IPS-18c (cell line): ENCODE measurements around the gene TRAF7.
"Not testable (repeated sequence)": the region's sequence is repeated elsewhere in the genome, so short reads cannot be mapped to it uniquely, and the experiment has no call there.

Experiments
- H3K4me3 ChIP-seq: 2 replicates; pipeline ENCODE4 v1.7.0; 2013; ENCODE audit warnings: low read depth, mild to moderate bottlenecking, low read length, moderate library complexity; ENCODE audit not compliant: insufficient read depth
- H3K9me3 ChIP-seq: one replicate; pipeline ENCODE4 v1.6.1; 2013; ENCODE audit warnings: mild to moderate bottlenecking, low read length, moderate library complexity; ENCODE audit not compliant: control insufficient read depth, insufficient read depth

Gene TRAF7

DNA sequence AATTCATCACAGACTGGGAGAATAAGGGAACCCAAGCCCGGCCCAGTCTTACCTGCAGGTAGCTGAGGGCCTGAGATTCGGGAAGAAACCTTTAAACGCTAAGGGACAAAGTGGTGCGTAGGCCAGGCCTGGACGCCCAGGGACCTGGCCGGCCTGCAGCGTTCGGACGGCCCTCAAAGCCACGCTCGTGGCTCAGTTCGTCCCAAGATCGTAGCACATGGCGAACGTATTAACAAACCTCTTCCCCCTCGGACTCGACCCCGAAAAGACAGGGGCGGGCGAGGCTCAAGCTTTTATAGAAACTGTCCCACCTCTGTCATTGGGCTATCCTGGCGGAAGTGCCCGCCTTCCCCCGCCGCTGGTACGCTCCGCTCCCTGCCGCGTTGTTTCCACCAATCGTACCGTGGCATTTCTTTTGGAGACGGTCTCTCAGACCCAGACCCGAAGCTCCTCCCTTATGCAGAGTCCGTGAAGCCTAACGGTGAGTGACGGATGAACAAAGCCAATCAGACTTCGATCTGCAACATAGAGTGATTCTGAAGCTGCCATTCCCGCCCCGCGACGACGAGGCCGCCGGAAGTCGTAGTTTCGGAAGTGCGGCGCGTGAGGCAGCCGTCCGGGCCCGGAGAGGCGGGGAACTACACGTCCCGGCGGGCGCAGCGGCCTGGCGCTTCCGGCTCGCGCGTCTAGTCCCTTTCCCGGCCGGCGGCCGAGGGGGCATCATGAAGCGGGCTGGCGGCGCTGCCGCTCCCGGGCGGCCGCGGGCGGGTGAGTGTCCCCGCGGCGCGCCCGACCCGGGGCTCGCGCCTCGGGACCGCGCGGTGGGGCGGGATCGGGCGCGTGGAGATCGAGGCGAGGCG, at the start of gene TRAF7:
Gene TRAF7, plus strand, starts transcription at position 692 of the 860 bp plus-strand sequence. CDS start 8,139 bp downstream, outside the sequence.
- peak within 1 kb of the TSS; percentile 100 for H3K4me3 ChIP-seq

DNA sequence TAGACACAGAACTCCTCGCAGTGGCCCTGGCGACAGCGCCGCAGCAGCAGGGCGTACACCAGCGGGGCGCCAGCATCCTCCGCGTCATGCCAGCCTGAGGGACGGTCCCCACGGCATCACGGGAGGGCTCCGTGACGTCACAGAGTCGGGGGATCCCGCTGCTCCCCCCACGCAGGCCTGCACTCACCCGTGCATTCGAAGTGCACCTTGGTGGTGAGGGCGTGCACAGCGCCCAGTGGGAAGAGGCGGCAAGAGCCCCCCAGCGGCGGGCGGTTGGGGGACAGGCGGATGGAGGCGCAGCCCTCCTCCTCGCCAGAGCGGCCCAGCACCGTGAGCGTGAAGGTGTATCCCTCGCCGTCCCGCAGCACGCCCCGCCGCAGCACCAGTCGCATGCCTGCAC, 49.4 kb upstream of the TRAF7 start:
- not testable (repeated sequence) for H3K4me3 ChIP-seq

More for the DNA sequence above, at the start of gene TRAF7:
- peaks cover 4% of the 10 kb centered on the region for H3K9me3 ChIP-seq

DNA sequence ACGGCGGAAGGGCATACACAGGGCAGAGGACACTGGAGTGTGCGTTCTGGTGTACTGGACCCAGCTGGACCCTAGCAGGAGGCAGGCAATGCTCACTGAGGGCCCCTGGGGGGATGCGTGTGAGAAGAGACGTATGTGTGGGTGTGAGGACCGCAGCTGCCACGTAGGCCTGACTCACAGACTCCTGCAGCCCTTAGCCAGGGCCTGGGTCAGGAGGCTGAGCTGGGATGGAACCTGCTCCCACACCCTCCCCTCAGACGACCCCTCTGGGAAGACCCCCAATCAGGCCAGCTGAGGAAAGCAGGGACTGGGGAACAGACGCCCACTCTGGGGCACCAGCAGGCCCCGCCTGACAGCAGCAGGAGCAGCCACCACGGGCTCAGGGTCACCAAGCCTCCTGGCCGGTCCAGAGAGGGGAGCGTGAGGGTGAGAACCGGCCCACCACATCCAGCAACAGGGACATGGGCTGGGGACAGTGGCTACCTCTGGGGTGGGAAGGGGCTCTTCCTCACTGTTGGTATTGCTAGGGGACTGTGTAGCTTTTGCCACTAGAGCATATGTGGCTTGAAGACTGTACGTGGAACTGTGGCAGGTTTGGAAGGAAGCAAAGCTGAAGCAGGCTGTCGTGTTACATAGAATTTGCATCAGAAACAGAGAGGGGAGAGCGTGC, 48.3 kb upstream of the TRAF7 start:
- H3K9me3 ChIP-seq, H3K4me3 ChIP-seq: not testable (repeated sequence)

More for the DNA sequence above, 49.4 kb upstream of the TRAF7 start:
- not testable (repeated sequence) for H3K9me3 ChIP-seq

DNA sequence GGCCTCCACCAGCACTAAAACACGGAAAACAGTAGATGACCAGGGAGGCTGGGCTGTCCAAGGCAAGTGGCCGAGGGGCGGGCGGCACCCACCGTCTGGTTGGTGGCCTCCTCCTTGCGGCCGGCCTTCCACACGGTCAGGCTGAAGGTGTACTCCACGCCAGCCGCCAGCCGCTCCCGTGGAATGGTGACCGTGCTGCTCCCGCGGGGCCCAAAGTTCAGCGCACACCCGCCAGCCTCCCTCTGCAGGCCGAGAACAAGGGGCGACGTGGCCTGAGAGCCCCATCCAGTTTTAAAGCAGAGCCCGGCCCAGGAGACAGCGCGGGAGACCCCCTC, 47.8 kb upstream of the TRAF7 start:
- not testable (repeated sequence) for H3K9me3 ChIP-seq, H3K4me3 ChIP-seq

DNA sequence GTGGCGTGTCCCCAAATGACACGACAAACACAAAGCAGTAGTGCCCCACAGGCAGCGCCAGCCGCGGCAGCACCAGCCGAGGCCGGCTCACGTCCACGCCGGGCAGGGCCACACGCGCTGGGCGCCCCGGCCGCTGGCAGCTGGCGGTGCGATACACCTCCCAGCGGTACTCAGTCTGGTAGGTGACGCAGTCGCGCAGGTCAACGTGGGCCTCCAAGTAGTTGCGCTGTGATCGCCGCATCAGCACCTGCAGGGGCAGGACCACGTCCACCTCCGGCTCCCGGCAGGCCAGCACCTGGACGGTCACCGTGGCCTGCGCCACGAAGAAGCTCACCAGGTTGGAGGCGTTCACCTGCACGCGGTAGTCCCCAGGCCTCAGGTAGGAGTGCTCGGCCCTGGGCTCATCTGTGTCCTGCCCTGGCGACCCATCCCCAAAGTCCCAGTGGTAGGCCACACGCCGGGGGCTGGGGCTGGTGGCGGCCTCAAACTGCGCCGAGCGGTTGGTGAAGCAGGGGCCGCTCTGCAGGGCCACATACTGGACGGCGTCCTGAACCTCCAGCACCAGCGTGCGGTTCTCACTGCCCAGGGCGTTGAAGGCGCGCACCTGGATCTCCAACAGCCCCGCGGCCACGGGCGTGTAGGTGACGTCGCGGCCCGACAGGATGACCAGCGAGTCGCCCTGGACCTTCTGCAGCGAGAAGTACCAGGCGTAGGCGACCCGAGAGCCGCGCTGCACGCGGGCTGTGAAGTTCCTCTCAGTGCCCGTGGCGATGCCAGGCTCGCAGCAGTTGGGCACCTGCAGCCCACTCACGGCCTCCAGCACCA, 46.9 kb upstream of the TRAF7 start:
- not testable (repeated sequence) for H3K4me3 ChIP-seq

DNA sequence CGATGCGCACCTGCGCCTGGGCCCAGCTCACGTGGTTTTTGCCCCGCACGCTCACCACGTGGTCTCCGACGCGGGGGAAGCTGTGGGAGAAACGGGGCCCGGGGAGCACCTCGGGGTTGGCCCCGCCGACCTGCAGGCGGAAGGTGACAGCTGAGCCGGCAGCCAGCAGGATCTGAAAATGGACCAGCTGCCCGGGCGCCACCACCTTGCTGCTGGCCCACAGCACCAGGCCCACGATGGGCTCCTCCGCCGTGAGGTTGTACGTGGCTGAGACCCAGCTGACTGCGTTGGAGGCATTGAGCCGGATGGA, 46.4 kb upstream of the TRAF7 start:
- not testable (repeated sequence) for H3K4me3 ChIP-seq, H3K9me3 ChIP-seq

More for the DNA sequence above, 46.9 kb upstream of the TRAF7 start:
- not testable (repeated sequence) for H3K9me3 ChIP-seq

DNA sequence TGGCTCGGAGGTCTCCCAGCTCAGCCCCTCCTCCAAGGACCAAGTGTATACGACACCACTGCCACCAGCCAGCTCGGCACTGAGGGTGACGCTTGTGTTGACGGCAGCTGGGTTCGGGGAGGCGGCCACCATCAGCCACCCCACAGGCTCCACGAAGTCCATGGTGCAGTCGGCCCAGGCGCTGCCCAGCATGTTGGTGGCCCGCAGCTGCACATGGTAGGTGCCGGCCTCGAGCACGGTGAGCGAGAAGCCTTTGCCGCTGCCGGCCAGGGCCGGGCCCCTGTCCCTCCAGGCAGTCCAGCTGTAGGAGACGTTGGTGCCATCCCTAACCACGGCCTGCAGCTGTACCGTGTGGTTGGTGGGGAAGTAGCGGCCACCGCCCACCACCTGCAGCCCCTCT, 45.7 kb upstream of the TRAF7 start:
- not testable (repeated sequence) for H3K9me3 ChIP-seq, H3K4me3 ChIP-seq

DNA sequence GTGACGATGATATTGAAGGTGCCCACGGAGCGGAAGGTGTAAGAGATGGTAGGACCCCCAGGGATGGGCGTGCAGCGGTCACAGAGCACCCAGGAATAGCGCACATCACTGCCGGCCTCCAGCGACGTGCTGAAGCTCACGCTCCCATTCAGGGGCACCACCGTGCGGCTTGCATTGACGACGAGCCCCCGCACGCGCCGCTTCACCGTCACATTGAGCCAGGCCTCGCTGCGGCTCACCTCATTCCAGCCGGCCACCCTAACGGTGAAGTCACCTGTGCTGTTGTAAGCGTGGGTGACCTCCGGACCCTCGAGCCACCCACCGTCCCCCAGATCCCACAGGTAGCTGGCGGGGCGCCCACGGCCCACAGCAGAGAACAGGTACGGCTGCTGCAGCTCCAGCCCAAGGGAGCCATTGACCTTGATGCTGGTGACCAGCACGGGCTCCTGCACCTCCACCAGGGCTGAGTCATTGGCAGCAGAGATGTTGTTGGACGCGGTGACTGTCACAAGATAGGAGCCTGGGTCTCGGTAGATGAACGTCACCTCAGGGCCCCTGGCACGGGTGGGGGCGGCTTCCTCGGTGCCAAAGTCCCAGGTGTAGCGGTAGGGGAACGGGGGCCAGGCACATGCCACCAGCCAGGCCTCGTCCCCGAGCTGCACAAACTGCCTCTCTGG, 45.1 kb upstream of the TRAF7 start:
- not testable (repeated sequence) for H3K4me3 ChIP-seq, H3K9me3 ChIP-seq

DNA sequence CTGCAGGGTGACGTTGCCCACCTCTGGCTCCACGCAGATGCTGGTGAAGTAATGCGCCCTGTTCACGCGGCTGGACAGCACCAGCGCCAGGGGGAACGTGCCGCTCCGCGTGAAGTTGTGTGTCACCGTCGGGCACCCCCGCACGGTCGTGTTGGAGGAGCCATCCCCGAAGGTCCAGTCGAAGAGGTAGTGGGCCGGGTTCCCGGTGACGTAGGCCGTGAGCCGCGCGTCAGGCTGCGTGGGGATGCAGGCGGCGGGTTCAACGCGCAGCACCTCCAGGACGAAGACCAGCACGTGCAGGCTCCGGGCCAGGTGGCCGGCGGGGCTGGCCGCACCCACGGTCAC, 44.6 kb upstream of the TRAF7 start:
- H3K9me3 ChIP-seq = not testable (repeated sequence)

DNA sequence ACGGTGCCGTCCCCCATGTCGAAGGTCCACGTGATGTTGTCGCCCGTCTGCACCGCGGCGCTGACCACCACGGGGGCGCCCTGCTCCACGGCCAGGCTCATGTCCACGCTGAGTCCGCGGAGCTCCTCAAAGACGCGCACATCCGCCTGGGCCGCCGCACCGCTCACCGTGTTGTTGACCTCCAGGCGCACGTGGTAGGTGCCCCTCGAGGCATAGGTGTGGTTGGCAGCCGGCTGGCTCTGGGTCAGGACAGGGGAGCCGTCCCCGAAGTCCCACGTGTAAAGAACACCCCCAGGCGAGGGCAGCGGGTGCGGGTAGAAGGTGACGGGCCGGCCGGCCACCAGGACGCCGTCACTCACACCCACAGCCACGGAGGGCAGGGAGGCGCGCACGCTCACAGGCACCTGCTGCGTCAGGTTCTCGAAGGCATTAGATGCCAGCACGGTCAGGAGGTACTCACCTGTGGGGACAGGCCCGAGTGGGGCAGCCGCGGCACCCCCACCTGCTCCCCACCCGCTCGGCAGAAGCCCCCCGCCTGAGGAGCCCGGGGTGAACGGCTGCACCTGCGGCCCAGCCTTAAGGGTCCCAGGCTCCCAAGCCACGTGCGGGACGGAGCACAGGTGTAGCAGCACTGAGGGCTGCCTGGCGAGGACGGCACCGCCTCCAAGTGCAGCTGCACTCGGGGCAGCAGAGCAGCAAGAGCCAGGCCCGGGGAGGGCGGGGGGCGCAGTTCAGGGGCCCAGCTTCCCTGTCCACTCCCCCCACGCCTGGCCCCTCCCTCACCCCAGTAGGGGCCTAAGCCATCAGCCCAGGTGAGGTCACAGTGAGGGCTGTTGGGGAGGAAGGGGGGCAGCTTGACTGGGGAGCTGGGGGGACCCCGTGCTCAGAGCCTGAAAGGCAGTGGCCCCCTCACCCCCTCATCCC, 43.9 kb upstream of the TRAF7 start:
- H3K4me3 ChIP-seq, H3K9me3 ChIP-seq: not testable (repeated sequence)

More for the DNA sequence above, 44.6 kb upstream of the TRAF7 start:
- H3K4me3 ChIP-seq = not testable (repeated sequence)

DNA sequence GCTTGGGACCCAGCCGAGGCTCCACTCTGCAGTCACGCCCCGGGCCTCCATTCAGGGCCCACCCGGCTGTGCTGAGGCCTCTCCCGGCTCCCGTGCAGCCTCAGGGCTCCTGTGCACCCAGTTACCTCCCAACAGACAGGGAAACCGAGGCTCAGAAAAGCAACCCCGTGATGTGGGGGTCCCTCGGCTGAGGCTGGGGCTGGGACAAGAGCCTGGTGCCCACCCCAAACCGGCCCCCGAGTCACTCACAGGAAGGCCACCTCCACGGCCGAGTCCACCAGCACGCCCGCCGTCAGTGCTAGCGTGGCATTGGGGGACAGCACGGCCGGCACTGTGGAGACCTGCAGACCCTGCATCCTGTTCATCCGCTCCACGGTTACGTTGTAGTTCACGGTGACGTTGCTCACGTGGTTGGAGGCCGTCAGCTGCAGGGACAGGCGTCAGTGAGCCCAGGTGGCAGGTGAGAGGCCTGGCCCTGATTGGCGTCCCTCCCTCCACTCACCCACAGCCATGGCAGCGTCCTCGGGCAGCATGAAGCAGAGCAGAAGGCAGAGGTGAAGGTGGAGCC, 43.0 kb upstream of the TRAF7 start:
- H3K9me3 ChIP-seq, H3K4me3 ChIP-seq: not testable (repeated sequence)

DNA sequence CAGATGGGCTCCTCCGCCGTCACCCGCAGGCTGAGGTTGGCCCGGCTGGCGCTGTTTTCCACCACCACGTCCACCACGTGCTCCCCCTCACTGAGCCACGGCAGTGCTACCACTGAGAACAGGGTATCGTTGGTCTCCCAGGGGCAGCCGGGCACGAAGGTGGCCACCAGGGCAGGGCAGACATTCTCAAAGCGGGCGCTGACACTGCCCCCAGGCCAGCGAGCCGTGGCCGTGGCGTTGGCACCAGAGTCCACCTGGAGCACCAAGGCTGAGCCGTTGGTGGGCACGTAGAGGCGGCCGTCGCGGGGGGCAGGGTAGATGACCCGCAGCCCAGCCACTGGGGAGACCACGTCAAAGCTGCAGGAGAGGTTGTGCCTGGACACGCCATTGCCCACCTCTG, 41.4 kb upstream of the TRAF7 start:
- H3K4me3 ChIP-seq, H3K9me3 ChIP-seq: not testable (repeated sequence)

DNA sequence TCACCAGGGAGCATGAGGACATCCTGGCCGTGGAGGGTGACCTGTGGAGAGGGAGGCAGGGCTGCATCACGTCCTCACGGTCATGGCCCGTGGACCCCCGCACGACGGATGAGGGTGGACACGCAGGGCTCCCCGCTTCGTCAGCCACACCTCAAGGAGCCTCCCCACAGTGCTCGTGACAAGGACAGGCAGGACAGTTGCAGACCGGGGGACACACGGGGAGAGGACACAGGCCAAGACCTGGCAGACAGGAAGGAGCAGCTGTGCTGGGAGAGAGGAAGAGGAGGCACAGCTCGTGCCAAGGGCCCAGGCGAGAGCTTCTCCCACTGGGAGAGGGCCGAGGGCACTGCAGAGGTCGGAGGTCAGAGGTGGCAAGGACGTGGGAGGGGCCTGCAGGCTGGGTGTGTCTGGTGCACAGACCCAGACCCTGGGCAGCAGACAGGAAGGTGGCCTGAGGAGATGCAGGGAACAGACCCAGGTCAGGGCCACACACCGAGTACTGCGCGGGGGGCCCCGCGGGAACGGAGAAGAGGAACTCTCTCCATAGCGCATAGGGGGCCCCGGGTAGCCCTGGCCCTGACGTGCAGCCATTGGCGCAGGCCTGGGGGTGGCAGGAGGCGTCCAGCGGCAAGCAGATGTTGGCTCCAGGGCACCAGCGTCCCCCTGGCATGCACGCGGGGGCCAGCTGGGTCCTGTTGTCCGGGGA, 40.5 kb upstream of the TRAF7 start:
- H3K9me3 ChIP-seq, H3K4me3 ChIP-seq: not testable (repeated sequence)

DNA sequence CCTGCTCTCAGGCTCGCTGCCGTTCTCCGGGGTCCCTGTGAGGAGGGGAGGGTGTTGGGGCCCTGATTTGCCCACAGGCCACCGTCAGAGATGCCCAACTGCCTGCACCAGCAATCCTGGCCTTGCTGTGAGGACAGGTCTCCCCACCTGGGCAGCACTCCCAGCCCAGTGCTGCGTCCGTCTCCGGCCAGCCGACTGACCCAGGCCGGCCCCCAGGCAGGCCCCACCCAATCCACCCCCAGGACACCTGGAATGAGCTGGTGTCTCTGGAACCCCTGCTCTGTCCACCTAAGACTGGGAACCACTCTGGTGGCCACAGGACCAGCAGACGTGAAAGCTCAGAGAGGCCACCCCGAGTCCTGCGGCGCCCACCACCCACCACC, 40.0 kb upstream of the TRAF7 start:
- H3K4me3 ChIP-seq = no peak overlapping the region
- no peaks in the 10 kb centered on the region for H3K9me3 ChIP-seq

DNA sequence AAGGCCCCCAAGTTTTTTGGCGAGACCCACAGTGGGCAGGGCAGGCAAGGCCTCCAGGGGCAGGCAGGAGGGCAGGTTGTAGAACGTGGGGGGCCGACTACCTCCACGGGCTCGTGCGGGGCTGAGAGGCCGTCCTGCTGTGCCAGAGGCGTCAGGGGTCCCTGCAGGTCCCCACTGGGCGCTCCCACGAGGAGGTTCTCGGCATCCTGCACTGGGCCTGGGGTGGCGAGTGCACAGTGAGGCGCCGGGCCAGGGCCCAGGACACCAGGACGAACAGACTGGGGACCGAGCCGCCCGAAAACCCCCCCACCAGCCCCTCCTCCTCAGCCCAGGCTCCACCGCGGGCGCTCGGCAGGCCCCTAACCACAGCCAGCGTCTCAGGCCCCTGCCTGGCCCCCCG, 39.2 kb upstream of the TRAF7 start:
- H3K9me3 ChIP-seq, H3K4me3 ChIP-seq: not testable (repeated sequence)

DNA sequence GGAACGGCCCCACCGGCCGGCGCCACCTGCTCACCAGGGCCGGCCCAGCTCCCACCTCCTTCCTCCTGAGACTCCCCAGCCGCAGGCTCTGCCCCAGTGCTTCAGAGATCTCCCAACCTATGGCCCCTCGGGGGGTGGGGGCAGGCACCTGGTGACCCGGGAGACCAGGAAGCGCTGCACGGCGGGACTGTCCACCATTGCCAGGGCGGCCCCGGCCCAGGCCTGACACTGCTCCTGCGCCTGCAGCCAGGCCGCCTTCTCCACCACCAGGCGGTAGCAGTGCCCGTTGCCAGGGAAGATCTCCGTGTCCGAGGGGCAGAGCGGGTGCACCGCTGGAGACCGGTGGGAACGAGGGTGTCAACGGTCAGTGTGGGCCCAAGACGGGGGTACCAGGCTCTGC, 38.2 kb upstream of the TRAF7 start:
- not testable (repeated sequence) for H3K9me3 ChIP-seq, H3K4me3 ChIP-seq
